Tibial nerve (tissue), 4 donors: ENCODE measurements around the gene USP3. TPM values are rescaled to one million over a fixed set of nuclear protein-coding genes. Genes with fewer than 3 reads are reported as not detected.

Source experiments
- DNase-seq, 2 donors: peaks; one replicate each; pipeline ENCODE4 v3.0.0-alpha.2; 2019; ENCODE audit warnings: low spot score in 2 of 2
- H3K27ac ChIP-seq, 4 donors: fragments of 200-600 bp; sonication (generic) in 3 of 4; one replicate each; pipeline ENCODE4 v1.5.1; 2017 to 2019; ENCODE audit warnings: mild to moderate bottlenecking in 1 of 4
- H3K27me3 ChIP-seq, 2 donors: fragments of 200-600 bp; sonication (generic) in 1 of 2; one replicate each; pipeline versions ENCODE4 v1.5.1 to v1.6.0; 2017 to 2019
- H3K36me3 ChIP-seq, 3 donors: fragments of 200-600 bp; sonication (generic); one replicate each; pipeline ENCODE4 v1.5.1; 2018 to 2019
- H3K4me1 ChIP-seq, 4 donors: fragments of 200-600 bp; sonication (generic) in 3 of 4; one replicate each; pipeline ENCODE4 v1.5.1; 2017 to 2019
- H3K4me3 ChIP-seq, 4 donors: fragments of 200-600 bp; sonication (generic) in 3 of 4; one replicate each; pipeline ENCODE4 v1.5.1; 2017 to 2019; ENCODE audit warnings: mild to moderate bottlenecking in 1 of 4, moderate library complexity in 1 of 4
- H3K9me3 ChIP-seq, 4 donors: fragments of 200-600 bp; sonication (generic) in 3 of 4; one replicate each; pipeline ENCODE4 v1.5.1; 2017 to 2019
- CTCF ChIP-seq, 5 experiments: fragments of 200-600 bp in 3 of 5; fragments of 450-650 bp in 2 of 5; sonication (generic) in 3 of 5; IDR thresholded peaks; one replicate each; pipeline ENCODE4 v1.5.1; 2016 to 2019; ENCODE audit warnings: antibody characterized with exemption in 5 of 5, mild to moderate bottlenecking in 3 of 5, moderate library complexity in 2 of 5
- EP300 ChIP-seq, 2 donors: sonication (generic); formaldehyde crosslinking; IDR thresholded peaks; one replicate each; pipeline ENCODE4 v1.6.1; 2017; ENCODE audit warnings: antibody characterized with exemption in 2 of 2, mild to moderate bottlenecking in 1 of 2
- POLR2A ChIP-seq, 2 donors: fragments of 450-650 bp; IDR thresholded peaks; one replicate each; pipeline ENCODE4 v1.6.1; 2017; ENCODE audit warnings: antibody characterized with exemption in 2 of 2, mild to moderate bottlenecking in 2 of 2, moderate library complexity in 2 of 2
- WGBS, 2 donors: methylation state at CpG; one replicate each; pipeline ENCODE4 v1.1.5; 2018; 5-methylcytosine and 5-hydroxymethylcytosine counted together
- total RNA-seq, 4 donors: library from RNA; depleted of rRNA; stranded (reverse); fragments of >200 nt; gene quantifications; one replicate each; pipeline ENCODE4 v1.1.0, GENCODE V29; 2016

Gene USP3
- total RNA-seq, 4 donors from 2014 or later, result 32.8 to 47.3 (median 38.3) TPM

GRCh38 chr15:63596676-63597037, 92.3 kb downstream of the USP3 start:
- Histone ChIP-seq H3K4me3 (no peak overlapping the region), H3K27ac (peak overlapping the region in 3 of 4 donors; percentile 80 to 92 (median 90)), H3K27me3 (no peaks in the 10 kb centered on the region), H3K36me3 (peaks cover 0 to 30% (median 0%) of the 10 kb centered on the region in 3 donors), H3K4me1 (peaks cover 0 to 47% (median 15%) of the 10 kb centered on the region in 4 donors), H3K9me3 (no peaks in the 10 kb centered on the region)
- DNase-seq, result no peak
- 41 to 60% methylated on average over 2 of the region's 2 CpGs for WGBS, 2 donors
- TF ChIP-seq CTCF (IDR thresholded peaks at IDR 0.05) (no peak), POLR2A (IDR thresholded peaks at IDR 0.05) (no peak), EP300 (IDR thresholded peaks at IDR 0.05) (no peak)

- peak within 1 kb of the TSS; percentile 35 to 92 (median 85) for H3K27ac ChIP-seq
- TF ChIP-seq CTCF (IDR thresholded peaks at IDR 0.05), result no peak
- no peak for TF ChIP-seq EP300 (IDR thresholded peaks at IDR 0.05)
- no peak for TF ChIP-seq POLR2A (IDR thresholded peaks at IDR 0.05)
- peak within 1 kb of the TSS in 1 of 4 donors; percentile 25 for H3K4me3 ChIP-seq
- no peak for DNase-seq
- H3K27me3 ChIP-seq, result no peaks in the 10 kb centered on the region
- no peaks in the 10 kb centered on the region for H3K9me3 ChIP-seq
- 49 to 62% methylated on average over 20 to 23 of the region's 23 CpGs for WGBS, 2 donors
- peaks cover 0 to 52% (median 18%) of the 10 kb centered on the region in 4 donors for H3K4me1 ChIP-seq
- H3K36me3 ChIP-seq, result peaks cover 0 to 24% (median 0%) of the 10 kb centered on the region in 3 donors
Measured at GRCh38 chr15:63597038-63597790, 92.8 kb downstream of the USP3 start, which contains the start of gene FBXL22. Gene FBXL22, plus strand, starts transcription at chr15:63597387. Its CDS starts 6 bp downstream, at chr15:63597393.

GRCh38 chr15:63597821-63598220, 93.4 kb downstream of the USP3 start:
- Histone ChIP-seq H3K27me3 (no peaks in the 10 kb centered on the region), H3K9me3 (no peaks in the 10 kb centered on the region), H3K27ac (peak overlapping the region; percentile 35 to 92 (median 85)), H3K4me3 (no peak overlapping the region), H3K36me3 (peaks cover 0 to 20% (median 0%) of the 10 kb centered on the region in 3 donors), H3K4me1 (peaks cover 0 to 57% (median 18%) of the 10 kb centered on the region in 4 donors)
- WGBS, 2 donors, result 59 to 79% methylated on average over 6 of the region's 6 CpGs
- no peak for DNase-seq
- TF ChIP-seq POLR2A (IDR thresholded peaks at IDR 0.05) (no peak), CTCF (IDR thresholded peaks at IDR 0.05) (no peak), EP300 (IDR thresholded peaks at IDR 0.05) (no peak)

- peak overlapping the region; percentile 35 to 92 (median 85) for H3K27ac ChIP-seq
- H3K27me3 ChIP-seq, result no peaks in the 10 kb centered on the region
- H3K4me1 ChIP-seq, result peaks cover 0 to 60% (median 18%) of the 10 kb centered on the region in 4 donors
Measured at GRCh38 chr15:63598473-63599400, 94.3 kb downstream of the USP3 start.

More at GRCh38 chr15:63598473-63599400, 94.3 kb downstream of the USP3 start:
- no peak overlapping the region for H3K4me3 ChIP-seq
- peak in 1 of 2 donors; percentile 47 for TF ChIP-seq EP300 (IDR thresholded peaks at IDR 0.05)
- TF ChIP-seq POLR2A (IDR thresholded peaks at IDR 0.05), result no peak
- TF ChIP-seq CTCF (IDR thresholded peaks at IDR 0.05), result no peak
- H3K9me3 ChIP-seq, result no peaks in the 10 kb centered on the region
- peaks cover 0 to 11% (median 0%) of the 10 kb centered on the region in 3 donors for H3K36me3 ChIP-seq
- 50% methylated on average over 12 of the region's 12 CpGs for WGBS, 2 donors
- DNase-seq, result no peak
